Measurements from ENCODE around the gene BLM. TPM values are rescaled to one million over a fixed set of nuclear protein-coding genes. Genes with fewer than 3 reads are reported as not detected.

Gene BLM
- total RNA-seq, 1 experiment from 2014 or later = 24.6 TPM

DNA sequence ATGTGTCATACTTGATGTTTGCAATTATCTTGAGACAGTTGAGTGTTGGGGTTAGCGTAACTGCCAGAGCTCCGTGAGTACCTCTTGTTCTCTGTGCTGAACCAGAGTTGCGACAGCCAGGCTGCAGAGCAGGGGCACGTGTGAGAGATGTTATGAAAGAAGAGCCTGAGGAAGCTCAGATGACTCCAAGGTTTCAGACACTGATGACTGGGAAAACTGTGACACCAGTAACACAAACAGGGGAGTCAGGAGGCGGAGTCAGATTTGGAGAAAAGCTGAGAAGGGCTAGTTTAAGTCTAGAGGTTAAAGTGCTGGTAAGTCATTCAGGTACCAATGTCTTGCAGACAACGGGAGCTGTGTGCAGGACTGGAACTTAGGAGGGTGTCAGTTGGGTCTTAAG, 45.0 kb downstream of the BLM start:
- Histone ChIP-seq H3K4me1 (ENCODE audit: control insufficient read depth in 1 of 2, insufficient read depth in 2 of 2, low read length in 2 of 2) (no peaks in the 10 kb centered on the region), H3K4me2 (ENCODE audit: low read length) (no peak overlapping the region), H3K27me3 (ENCODE audit: insufficient read depth, low read length) (no peaks in the 10 kb centered on the region), H3K4me3 (replicated peaks in 1 of 2; ENCODE audit: low read depth in 1 of 2, low read length in 2 of 2) (no peak overlapping the region), H3K9me2 (ENCODE audit: insufficient read depth) (no peaks in the 10 kb centered on the region), H3K27ac (ENCODE audit: low read depth, low read length) (no peak overlapping the region), H3K36me3 (ENCODE audit: control insufficient read depth in 1 of 2, insufficient read depth in 2 of 2, low read length in 2 of 2) (peaks cover 16 to 20% of the 10 kb centered on the region in 2 experiments; a peak in 3 of 4 replicates), H2AFZ (ENCODE audit: low read depth, low read length, poor library complexity, severe bottlenecking) (no peak overlapping the region), H3K79me2 (ENCODE audit: insufficient read depth, low read length) (no peaks in the 10 kb centered on the region), H3K9me3 (ENCODE audit: control insufficient read depth in 1 of 2, insufficient read depth in 1 of 2, low read depth in 1 of 2, low read length in 2 of 2) (no peaks in the 10 kb centered on the region), H3K9ac (ENCODE audit: low read length) (no peak overlapping the region), H4K20me1 (ENCODE audit: insufficient read depth) (no peaks in the 10 kb centered on the region)
- BruUV-seq (replicated peaks) = no TSS peak
- no peak for TF ChIP-seq SP1 (IDR thresholded peaks at IDR 0.05; ENCODE audit: low read depth)
- TF ChIP-seq, protein P1, sequence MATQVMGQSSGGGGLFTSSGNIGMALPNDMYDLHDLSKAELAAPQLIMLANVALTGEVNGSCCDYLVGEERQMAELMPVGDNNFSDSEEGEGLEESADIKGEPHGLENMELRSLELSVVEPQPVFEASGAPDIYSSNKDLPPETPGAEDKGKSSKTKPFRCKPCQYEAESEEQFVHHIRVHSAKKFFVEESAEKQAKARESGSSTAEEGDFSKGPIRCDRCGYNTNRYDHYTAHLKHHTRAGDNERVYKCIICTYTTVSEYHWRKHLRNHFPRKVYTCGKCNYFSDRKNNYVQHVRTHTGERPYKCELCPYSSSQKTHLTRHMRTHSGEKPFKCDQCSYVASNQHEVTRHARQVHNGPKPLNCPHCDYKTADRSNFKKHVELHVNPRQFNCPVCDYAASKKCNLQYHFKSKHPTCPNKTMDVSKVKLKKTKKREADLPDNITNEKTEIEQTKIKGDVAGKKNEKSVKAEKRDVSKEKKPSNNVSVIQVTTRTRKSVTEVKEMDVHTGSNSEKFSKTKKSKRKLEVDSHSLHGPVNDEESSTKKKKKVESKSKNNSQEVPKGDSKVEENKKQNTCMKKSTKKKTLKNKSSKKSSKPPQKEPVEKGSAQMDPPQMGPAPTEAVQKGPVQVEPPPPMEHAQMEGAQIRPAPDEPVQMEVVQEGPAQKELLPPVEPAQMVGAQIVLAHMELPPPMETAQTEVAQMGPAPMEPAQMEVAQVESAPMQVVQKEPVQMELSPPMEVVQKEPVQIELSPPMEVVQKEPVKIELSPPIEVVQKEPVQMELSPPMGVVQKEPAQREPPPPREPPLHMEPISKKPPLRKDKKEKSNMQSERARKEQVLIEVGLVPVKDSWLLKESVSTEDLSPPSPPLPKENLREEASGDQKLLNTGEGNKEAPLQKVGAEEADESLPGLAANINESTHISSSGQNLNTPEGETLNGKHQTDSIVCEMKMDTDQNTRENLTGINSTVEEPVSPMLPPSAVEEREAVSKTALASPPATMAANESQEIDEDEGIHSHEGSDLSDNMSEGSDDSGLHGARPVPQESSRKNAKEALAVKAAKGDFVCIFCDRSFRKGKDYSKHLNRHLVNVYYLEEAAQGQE (IDR thresholded peaks at IDR 0.05; ENCODE audit: low read depth) = no peak
- TF ChIP-seq, protein P2, sequence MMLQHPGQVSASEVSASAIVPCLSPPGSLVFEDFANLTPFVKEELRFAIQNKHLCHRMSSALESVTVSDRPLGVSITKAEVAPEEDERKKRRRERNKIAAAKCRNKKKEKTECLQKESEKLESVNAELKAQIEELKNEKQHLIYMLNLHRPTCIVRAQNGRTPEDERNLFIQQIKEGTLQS (IDR thresholded peaks at IDR 0.05) = no peak
- TF ChIP-seq EZH2 (IDR thresholded peaks at IDR 0.05) = no peak
- TF ChIP-seq SRF (IDR thresholded peaks at IDR 0.05; ENCODE audit: low read depth) = no peak
- no peak for TF ChIP-seq SIN3A (IDR thresholded peaks at IDR 0.05; ENCODE audit: low read depth)
- TF ChIP-seq RAD21 (IDR thresholded peaks at IDR 0.05; ENCODE audit: low read depth) = no peak
- TF ChIP-seq POLR2A (IDR thresholded peaks at IDR 0.05; ENCODE audit: borderline replicate concordance, extremely low read depth, insufficient read depth, insufficient read length) = no peak
- no peak for TF ChIP-seq CBX3 (IDR thresholded peaks at IDR 0.05; ENCODE audit: low read depth)
- TF ChIP-seq FOSL1 (IDR thresholded peaks at IDR 0.05; ENCODE audit: low read depth) = no peak
- no peak for TF ChIP-seq JUND (IDR thresholded peaks at IDR 0.05)
- TF ChIP-seq YY1 (IDR thresholded peaks at IDR 0.05; ENCODE audit: extremely low read depth, insufficient replicate concordance, low read depth, low read length) = no peak
- TF ChIP-seq, protein P3, sequence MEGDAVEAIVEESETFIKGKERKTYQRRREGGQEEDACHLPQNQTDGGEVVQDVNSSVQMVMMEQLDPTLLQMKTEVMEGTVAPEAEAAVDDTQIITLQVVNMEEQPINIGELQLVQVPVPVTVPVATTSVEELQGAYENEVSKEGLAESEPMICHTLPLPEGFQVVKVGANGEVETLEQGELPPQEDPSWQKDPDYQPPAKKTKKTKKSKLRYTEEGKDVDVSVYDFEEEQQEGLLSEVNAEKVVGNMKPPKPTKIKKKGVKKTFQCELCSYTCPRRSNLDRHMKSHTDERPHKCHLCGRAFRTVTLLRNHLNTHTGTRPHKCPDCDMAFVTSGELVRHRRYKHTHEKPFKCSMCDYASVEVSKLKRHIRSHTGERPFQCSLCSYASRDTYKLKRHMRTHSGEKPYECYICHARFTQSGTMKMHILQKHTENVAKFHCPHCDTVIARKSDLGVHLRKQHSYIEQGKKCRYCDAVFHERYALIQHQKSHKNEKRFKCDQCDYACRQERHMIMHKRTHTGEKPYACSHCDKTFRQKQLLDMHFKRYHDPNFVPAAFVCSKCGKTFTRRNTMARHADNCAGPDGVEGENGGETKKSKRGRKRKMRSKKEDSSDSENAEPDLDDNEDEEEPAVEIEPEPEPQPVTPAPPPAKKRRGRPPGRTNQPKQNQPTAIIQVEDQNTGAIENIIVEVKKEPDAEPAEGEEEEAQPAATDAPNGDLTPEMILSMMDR (IDR thresholded peaks at IDR 0.05 in 2 of 3, conservative IDR thresholded peaks at IDR 0.05 in 1 of 3; ENCODE audit: borderline replicate concordance in 1 of 3, insufficient read depth in 1 of 3, low read depth in 2 of 3, low read length in 2 of 3) = no peak
- TF ChIP-seq, protein P4, sequence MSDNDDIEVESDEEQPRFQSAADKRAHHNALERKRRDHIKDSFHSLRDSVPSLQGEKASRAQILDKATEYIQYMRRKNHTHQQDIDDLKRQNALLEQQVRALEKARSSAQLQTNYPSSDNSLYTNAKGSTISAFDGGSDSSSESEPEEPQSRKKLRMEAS (IDR thresholded peaks at IDR 0.05) = no peak
- TF ChIP-seq EZH2phosphoT487 (IDR thresholded peaks at IDR 0.05; ENCODE audit: borderline replicate concordance) = no peak
- TF ChIP-seq TCF7L2 (IDR thresholded peaks at IDR 0.05; ENCODE audit: borderline replicate concordance, extremely low read depth, insufficient read depth, insufficient read length) = no peak
- TF ChIP-seq, protein P5, sequence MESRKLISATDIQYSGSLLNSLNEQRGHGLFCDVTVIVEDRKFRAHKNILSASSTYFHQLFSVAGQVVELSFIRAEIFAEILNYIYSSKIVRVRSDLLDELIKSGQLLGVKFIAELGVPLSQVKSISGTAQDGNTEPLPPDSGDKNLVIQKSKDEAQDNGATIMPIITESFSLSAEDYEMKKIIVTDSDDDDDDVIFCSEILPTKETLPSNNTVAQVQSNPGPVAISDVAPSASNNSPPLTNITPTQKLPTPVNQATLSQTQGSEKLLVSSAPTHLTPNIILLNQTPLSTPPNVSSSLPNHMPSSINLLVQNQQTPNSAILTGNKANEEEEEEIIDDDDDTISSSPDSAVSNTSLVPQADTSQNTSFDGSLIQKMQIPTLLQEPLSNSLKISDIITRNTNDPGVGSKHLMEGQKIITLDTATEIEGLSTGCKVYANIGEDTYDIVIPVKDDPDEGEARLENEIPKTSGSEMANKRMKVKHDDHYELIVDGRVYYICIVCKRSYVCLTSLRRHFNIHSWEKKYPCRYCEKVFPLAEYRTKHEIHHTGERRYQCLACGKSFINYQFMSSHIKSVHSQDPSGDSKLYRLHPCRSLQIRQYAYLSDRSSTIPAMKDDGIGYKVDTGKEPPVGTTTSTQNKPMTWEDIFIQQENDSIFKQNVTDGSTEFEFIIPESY (IDR thresholded peaks at IDR 0.05; ENCODE audit: extremely low read depth, insufficient replicate concordance, low read length) = no peak
- no peak for TF ChIP-seq ZFX (IDR thresholded peaks at IDR 0.05)
- RAD21 ChIA-PET (ENCODE audit: low non-redundant PET in 1 of 2, low total read pairs in 2 of 2, uncharacterized antibody in 2 of 2, unreplicated experiment in 2 of 2) = no interaction called here
- ATAC-seq (no peak), DNase-seq (ENCODE audit: low read depth, low spot score) (no peak)
- CTCF ChIA-PET = no interaction called here
- POLR2A ChIA-PET = no interaction called here
- intact Hi-C loops (cut with micrococcal nuclease) = no loop called here

All from HCT116 (cell line).